ENCODE measurements around the gene DNAJC4. TPM values are rescaled to one million over a fixed set of nuclear protein-coding genes. Genes with fewer than 3 reads are reported as not detected.

The DNAJC4 gene
- total RNA-seq, 1 donor = 9.8 TPM

DNA sequence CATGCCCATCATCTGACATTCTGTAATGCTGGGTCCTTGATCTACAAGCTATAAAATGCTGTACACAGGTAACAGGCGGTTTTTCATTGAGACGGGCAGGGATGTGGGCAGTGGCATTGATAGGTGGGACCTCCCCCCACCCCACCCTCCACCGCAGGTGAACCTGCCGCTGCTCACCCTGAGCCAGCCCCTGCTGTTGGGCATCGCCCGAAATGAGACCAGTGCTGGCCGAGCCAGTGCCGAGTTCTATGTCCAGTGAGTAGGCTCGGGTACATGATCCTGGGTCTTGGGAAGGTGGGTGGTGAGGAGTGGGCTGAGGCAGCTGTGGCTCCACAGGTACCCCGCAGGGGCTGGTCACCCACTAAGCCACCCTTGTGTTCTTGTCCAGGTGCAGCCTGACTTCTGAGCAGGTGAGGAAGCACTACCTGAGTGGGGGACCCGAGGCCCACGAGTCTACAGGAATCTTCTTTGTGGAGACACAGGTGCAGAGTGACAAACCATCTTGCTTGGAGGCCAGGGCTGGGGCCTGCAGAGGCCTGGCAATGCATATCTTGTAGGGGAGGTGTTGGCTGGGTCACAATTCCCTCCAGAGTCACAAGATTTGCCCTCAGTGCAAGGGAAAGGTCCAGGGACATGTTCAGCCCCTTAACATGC lies 1.1 kb upstream of the DNAJC4 start:
- H3K27ac ChIP-seq (ENCODE audit: low read depth, low read length) = no peak overlapping the region
- peaks cover 31% of the 10 kb centered on the region for H3K4me1 ChIP-seq (ENCODE audit: insufficient read depth, low read length)
- TF ChIP-seq, protein P1, sequence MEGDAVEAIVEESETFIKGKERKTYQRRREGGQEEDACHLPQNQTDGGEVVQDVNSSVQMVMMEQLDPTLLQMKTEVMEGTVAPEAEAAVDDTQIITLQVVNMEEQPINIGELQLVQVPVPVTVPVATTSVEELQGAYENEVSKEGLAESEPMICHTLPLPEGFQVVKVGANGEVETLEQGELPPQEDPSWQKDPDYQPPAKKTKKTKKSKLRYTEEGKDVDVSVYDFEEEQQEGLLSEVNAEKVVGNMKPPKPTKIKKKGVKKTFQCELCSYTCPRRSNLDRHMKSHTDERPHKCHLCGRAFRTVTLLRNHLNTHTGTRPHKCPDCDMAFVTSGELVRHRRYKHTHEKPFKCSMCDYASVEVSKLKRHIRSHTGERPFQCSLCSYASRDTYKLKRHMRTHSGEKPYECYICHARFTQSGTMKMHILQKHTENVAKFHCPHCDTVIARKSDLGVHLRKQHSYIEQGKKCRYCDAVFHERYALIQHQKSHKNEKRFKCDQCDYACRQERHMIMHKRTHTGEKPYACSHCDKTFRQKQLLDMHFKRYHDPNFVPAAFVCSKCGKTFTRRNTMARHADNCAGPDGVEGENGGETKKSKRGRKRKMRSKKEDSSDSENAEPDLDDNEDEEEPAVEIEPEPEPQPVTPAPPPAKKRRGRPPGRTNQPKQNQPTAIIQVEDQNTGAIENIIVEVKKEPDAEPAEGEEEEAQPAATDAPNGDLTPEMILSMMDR (IDR thresholded peaks at IDR 0.05; ENCODE audit: extremely low read depth, low read depth, low read length) = no peak
- peak overlapping the region; percentile 95 for H3K4me2 ChIP-seq (ENCODE audit: insufficient read depth, low read length)
- no peak overlapping the region for H2AFZ ChIP-seq (ENCODE audit: low read length)
- no peaks in the 10 kb centered on the region for H3K27me3 ChIP-seq (ENCODE audit: insufficient read depth, low read length)
- peaks cover 32% of the 10 kb centered on the region for H3K79me2 ChIP-seq (ENCODE audit: insufficient read depth, low read length)
- DNase-seq (ENCODE audit: insufficient read length, low spot score, missing footprints) = no peak
- no peaks in the 10 kb centered on the region for H3K9me3 ChIP-seq (ENCODE audit: low read depth, low read length)
- no peaks in the 10 kb centered on the region for H3K36me3 ChIP-seq (ENCODE audit: insufficient read depth, low read length)
- peaks cover 5% of the 10 kb centered on the region for H4K20me1 ChIP-seq (ENCODE audit: insufficient read depth, low read length)
- H3K4me3 ChIP-seq (ENCODE audit: insufficient read depth, low read length) = no peak overlapping the region

DNA sequence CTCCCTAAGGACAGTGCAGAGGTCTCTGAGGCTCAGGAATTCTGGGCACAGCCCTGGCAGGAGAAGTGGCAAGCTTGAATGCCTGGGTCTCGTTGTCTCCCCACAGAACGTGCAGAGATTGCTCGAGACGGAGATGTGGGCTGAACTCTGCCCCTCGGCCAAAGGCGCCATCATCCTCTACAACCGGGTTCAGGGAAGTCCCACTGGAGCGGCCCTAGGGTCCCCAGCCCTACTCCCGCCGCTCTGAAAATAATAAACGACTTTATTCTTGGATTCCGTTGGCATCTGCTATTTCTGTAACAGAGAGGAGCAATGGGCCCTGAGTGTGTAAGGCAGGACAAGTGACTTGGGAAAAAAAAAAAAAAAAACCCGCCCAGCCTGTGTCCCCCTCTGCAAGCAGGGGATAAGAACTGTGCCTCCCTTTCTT lies 591 bp upstream of the DNAJC4 start:
- Histone ChIP-seq H3K27me3 (ENCODE audit: insufficient read depth, low read length) (no peaks in the 10 kb centered on the region), H3K9me3 (ENCODE audit: low read depth, low read length) (no peaks in the 10 kb centered on the region), H3K27ac (ENCODE audit: low read depth, low read length) (peak overlapping the region; percentile 5), H2AFZ (ENCODE audit: low read length) (peak overlapping the region; percentile 15), H3K79me2 (ENCODE audit: insufficient read depth, low read length) (peaks cover 30% of the 10 kb centered on the region), H3K4me1 (ENCODE audit: insufficient read depth, low read length) (peaks cover 31% of the 10 kb centered on the region), H3K36me3 (ENCODE audit: insufficient read depth, low read length) (no peaks in the 10 kb centered on the region), H4K20me1 (ENCODE audit: insufficient read depth, low read length) (peaks cover 5% of the 10 kb centered on the region), H3K4me3 (ENCODE audit: insufficient read depth, low read length) (peak overlapping the region; percentile 93), H3K4me2 (ENCODE audit: insufficient read depth, low read length) (peak overlapping the region; percentile 95)
- DNase-seq (ENCODE audit: insufficient read length, low spot score, missing footprints) = no peak
- TF ChIP-seq, protein P1 (IDR thresholded peaks at IDR 0.05; ENCODE audit: extremely low read depth, low read depth, low read length) = no peak

GRCh38 chr11:64230985-64231365 lies 627 bp downstream of the DNAJC4 start:
- TF ChIP-seq, protein P1 (IDR thresholded peaks at IDR 0.05; ENCODE audit: extremely low read depth, low read depth, low read length) = no peak
- no peaks in the 10 kb centered on the region for H3K36me3 ChIP-seq (ENCODE audit: insufficient read depth, low read length)
- no peaks in the 10 kb centered on the region for H3K27me3 ChIP-seq (ENCODE audit: insufficient read depth, low read length)
- DNase-seq (ENCODE audit: insufficient read length, low spot score, missing footprints) = no peak
- peak overlapping the region; percentile 93 for H3K4me3 ChIP-seq (ENCODE audit: insufficient read depth, low read length)
- no peaks in the 10 kb centered on the region for H3K9me3 ChIP-seq (ENCODE audit: low read depth, low read length)
- H3K4me1 ChIP-seq (ENCODE audit: insufficient read depth, low read length) = peaks cover 32% of the 10 kb centered on the region
- H2AFZ ChIP-seq (ENCODE audit: low read length) = peak overlapping the region; percentile 88
- peaks cover 27% of the 10 kb centered on the region for H3K79me2 ChIP-seq (ENCODE audit: insufficient read depth, low read length)
- H3K4me2 ChIP-seq (ENCODE audit: insufficient read depth, low read length) = peak overlapping the region; percentile 95
- H4K20me1 ChIP-seq (ENCODE audit: insufficient read depth, low read length) = peaks cover 7% of the 10 kb centered on the region
- peak overlapping the region; percentile 63 for H3K27ac ChIP-seq (ENCODE audit: low read depth, low read length)

DNA sequence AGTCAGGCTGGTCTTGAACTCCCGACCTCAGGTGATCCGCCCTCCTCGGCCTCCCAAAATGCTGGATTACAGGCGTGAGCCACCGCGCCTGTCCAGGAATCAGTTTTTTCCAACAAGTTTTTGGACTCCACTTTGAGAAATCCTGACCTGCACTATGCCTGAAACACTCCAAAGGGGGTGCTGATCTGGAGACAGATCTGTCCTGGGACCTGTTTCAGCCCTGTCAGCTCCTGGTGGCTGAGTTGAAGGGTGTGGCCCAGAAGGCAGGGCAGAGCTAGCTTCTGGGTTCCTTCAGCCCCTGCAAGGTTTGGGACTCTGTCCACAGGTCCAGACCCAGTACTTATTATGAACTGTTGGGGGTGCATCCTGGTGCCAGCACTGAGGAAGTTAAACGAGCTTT lies 1.2 kb downstream of the DNAJC4 start:
- no peaks in the 10 kb centered on the region for H3K36me3 ChIP-seq (ENCODE audit: insufficient read depth, low read length)
- H3K4me2 ChIP-seq (ENCODE audit: insufficient read depth, low read length) = no peak overlapping the region
- no peaks in the 10 kb centered on the region for H3K27me3 ChIP-seq (ENCODE audit: insufficient read depth, low read length)
- no peak overlapping the region for H2AFZ ChIP-seq (ENCODE audit: low read length)
- H3K79me2 ChIP-seq (ENCODE audit: insufficient read depth, low read length) = peaks cover 21% of the 10 kb centered on the region
- TF ChIP-seq, protein P1 (IDR thresholded peaks at IDR 0.05; ENCODE audit: extremely low read depth, low read depth, low read length) = no peak
- no peak for DNase-seq (ENCODE audit: insufficient read length, low spot score, missing footprints)
- H3K9me3 ChIP-seq (ENCODE audit: low read depth, low read length) = no peaks in the 10 kb centered on the region
- peaks cover 8% of the 10 kb centered on the region for H4K20me1 ChIP-seq (ENCODE audit: insufficient read depth, low read length)
- H3K4me1 ChIP-seq (ENCODE audit: insufficient read depth, low read length) = peaks cover 29% of the 10 kb centered on the region
- no peak overlapping the region for H3K4me3 ChIP-seq (ENCODE audit: insufficient read depth, low read length)
- no peak overlapping the region for H3K27ac ChIP-seq (ENCODE audit: low read depth, low read length)
